Spinal cord (tissue), 10 donors: ENCODE data around the gene TMC8. TPM values are rescaled to one million over a fixed set of nuclear protein-coding genes. Genes with fewer than 3 reads are reported as not detected.

Source experiments
- DNase-seq, 6 donors: peaks; one replicate each; pipeline versions ENCODE4 v3.0.0 to v3.0.0-alpha.2; 2013 to 2015; ENCODE audit warnings: low spot score in 6 of 6, low read depth in 4 of 6
- H3K27ac ChIP-seq: one replicate; pipeline ENCODE4 v1.5.1; 2013; ENCODE audit warnings: low read depth, low read length, control low read depth
- H3K27me3 ChIP-seq: one replicate; pipeline ENCODE4 v1.6.1; 2013; ENCODE audit warnings: low read length; ENCODE audit not compliant: control insufficient read depth, insufficient read depth
- H3K36me3 ChIP-seq: one replicate; pipeline ENCODE4 v1.6.1; 2013; ENCODE audit warnings: low read length; ENCODE audit not compliant: control insufficient read depth, insufficient read depth
- H3K4me1 ChIP-seq: one replicate; pipeline ENCODE4 v1.6.1; 2013; ENCODE audit warnings: low read length; ENCODE audit not compliant: control insufficient read depth, insufficient read depth
- H3K4me3 ChIP-seq: one replicate; pipeline ENCODE4 v1.5.1; 2013; ENCODE audit warnings: low read depth, low read length, control low read depth
- H3K9me3 ChIP-seq: one replicate; pipeline ENCODE4 v1.6.1; 2013; ENCODE audit warnings: low read length; ENCODE audit not compliant: control insufficient read depth, insufficient read depth
- WGBS: methylation state at CpG from one replicate; pipeline ENCODE4 v1.1.5; 2013; ENCODE audit warnings: missing lambda C conversion rate; ENCODE audit not compliant: insufficient coverage; 5-methylcytosine and 5-hydroxymethylcytosine counted together
- polyA plus RNA-seq, 2 donors: library from polyadenylated mRNA; unstranded; fragments of 120-200 nt; gene quantifications; one replicate each; pipeline ENCODE4 v1.2.1, GENCODE V29; 2013; ENCODE audit not compliant: insufficient read length in 2 of 2
- total RNA-seq, 2 donors: library from RNA; depleted of rRNA in 1 of 2; stranded (reverse); fragments of 120-200 nt in 1 of 2; fragments of >200 nt in 1 of 2; gene quantifications; one replicate each; pipeline versions ENCODE4 v1.2.3 to v1.2.4, GENCODE V29; 2013 to 2014
- donor health status: healthy.

Gene TMC8
- total and polyA plus RNA-seq, 4 donors, result 2.0 to 6.0 (median 3.9) TPM

DNA sequence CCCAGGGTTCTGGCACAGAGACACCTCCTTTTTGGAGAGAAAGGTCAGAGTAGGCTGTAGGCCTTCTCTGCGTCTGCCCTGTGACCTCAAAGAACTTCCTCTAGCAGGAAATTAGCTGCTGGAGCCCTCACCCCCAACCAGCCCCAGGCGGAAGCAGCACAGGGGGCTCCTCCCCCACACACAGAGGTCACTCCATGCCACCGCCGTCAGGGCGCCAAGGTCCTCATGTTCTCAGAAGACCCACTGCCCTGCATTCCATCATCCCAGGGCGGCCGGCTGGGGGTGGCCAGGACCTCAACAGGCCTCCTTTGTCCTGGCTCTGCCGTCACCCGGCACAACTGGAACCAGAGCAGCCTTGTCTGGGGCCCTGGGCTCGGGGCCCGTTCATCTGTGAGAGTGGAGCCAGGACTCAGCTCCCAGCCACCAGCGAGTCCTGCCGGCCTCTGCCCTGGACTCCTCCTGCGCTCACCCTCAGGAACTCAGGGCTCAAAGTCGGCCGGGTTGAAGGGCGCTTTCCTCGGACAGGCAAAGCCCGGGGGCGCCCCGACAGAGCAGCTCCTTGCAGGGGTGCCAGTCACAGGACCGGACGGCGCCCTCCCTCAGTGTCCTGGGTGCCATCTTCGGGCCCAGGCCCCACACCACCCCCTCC, 3.2 kb upstream of the TMC8 start:
- H3K27me3 ChIP-seq, result peaks cover 48% of the 10 kb centered on the region
- H3K36me3 ChIP-seq, result peaks cover 30% of the 10 kb centered on the region
- peak overlapping the region; percentile 55 for H3K4me3 ChIP-seq
- H3K4me1 ChIP-seq, result peaks cover 73% of the 10 kb centered on the region
- H3K9me3 ChIP-seq, result no peaks in the 10 kb centered on the region
- peak overlapping the region; percentile 92 for H3K27ac ChIP-seq
- WGBS, result 29% methylated on average over 21 of the region's 25 CpGs
- peak in 1 of 6 donors; percentile 78 for DNase-seq

DNA sequence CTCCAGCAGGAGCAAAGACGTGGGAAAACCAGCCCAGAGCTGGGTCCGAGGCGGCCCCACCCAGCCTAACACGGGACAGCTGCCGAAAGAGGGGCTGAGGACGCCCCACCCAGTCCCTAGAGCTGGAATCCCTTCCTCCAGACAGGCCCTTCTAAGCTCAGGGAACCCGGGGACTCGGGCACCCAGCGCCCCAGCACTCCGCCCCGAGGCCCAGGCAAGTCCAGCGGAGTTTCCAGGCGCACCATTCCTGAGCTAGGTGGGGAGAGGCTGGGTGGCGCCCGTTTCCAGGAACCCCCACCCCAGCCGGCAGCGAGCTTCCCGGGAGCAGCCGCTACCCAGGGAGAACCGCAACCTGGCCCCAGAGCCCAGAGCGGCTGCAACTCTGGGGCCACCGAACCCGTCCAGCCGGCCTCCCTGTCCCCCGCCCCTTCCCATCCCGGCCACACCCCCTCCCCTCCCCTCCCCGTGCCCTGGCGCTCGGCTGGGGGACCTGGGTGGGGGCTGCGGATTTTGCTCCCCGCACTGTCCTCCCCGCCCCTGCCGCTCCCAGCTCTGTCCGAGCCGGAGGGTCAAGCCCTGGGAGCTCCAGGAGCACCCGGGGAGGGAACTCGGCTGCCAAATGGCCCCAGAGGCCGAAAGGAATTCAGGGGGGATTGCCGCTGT, 2.6 kb upstream of the TMC8 start:
- Histone ChIP-seq H3K4me3 (peak overlapping the region; percentile 55), H3K4me1 (peaks cover 77% of the 10 kb centered on the region), H3K27ac (peak overlapping the region; percentile 92), H3K9me3 (no peaks in the 10 kb centered on the region), H3K36me3 (peaks cover 25% of the 10 kb centered on the region), H3K27me3 (peaks cover 54% of the 10 kb centered on the region)
- WGBS, result 5% methylated on average over 30 of the region's 39 CpGs
- DNase-seq, result no peak

DNA sequence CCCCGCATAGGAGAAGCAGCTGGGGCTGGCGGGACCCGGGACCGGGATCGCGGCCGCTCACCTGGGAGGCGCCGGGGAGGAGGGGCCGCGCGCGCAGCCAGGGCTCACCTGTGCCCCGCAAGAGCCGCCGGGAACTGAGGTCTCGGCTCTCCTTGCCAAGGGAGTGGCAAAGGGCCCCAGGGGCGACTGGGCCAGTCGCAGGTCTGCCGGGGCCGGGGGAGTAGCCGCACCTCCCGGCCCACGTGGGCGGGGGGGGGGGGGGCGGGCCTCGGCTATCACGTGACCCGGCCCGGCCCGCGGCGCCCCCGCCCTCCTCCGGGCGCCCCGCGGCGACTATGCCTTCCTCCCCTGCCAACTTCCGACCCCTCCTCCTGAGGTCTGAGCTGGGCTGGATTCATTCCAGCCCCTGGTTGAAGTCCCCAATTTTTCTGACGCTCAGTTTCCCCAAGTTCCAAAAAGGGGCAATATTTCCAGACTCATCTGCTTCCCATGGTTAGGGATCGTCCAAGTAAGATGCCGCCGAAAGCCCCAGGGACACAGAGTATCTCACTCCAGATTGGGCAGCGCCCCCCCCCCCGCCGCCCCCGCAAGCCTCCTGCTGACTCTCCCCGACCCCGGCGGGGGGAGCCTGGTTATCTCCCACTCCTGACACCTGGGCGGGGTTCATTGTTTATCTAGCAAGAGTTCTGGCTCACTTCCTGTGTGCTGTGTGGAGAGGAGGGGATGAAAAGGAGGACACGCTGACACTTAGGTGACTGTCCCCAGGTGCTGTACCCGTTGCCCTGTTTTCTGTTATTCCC, 1.8 kb upstream of the TMC8 start, which contains the start of gene TMC6:
TMC6 (minus strand) TSS at position 205 of the 800 bp plus-strand sequence. CDS start 1,923 bp downstream, outside the sequence.
- Histone ChIP-seq H3K27ac (peak within 1 kb of the TSS; percentile 92), H3K9me3 (no peaks in the 10 kb centered on the region), H3K4me3 (peak within 1 kb of the TSS; percentile 55), H3K4me1 (peaks cover 77% of the 10 kb centered on the region), H3K36me3 (peaks cover 22% of the 10 kb centered on the region), H3K27me3 (peaks cover 58% of the 10 kb centered on the region)
- DNase-seq, result peak in 2 of 6 donors; percentile 23 to 61
- WGBS, result 2% methylated on average over 33 of the region's 54 CpGs

DNA sequence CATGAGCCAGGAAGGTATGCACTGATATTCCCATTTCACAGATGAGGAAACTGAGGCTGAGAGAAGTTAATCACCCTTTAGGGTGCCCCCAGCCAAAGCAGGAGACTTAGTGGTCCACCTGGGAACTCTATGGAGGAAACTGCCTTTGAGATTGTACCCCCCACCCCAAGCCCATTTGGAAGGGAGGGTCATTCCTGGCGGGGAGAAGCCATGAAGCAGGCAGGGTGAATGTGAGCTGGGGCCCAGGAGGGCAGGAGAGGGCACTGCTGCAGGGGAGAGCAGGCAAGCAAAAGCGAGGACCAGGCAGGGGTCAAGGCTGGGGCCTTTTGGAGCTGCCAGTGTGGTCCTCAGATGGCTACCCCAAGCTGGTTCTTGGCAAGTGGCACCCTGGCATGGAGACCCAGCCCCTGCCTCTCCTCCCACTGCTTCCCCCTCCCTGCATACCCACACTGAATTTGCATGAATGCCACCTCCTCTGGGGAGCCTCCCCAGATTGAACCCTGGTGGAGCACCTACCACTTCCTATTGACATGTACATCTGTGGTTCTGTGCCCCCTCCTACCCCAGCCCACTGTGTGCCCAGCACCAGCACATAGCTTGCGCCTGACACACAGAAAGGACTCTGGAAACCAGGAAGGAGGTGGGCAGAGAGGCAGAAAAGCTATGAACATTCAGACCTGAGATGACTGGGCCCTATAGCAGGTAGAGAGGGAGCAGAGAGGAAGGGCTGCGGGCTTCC, 1.1 kb upstream of the TMC8 start:
- no peak for DNase-seq
- H3K9me3 ChIP-seq, result no peaks in the 10 kb centered on the region
- no peak overlapping the region for H3K4me3 ChIP-seq
- peaks cover 65% of the 10 kb centered on the region for H3K27me3 ChIP-seq
- H3K36me3 ChIP-seq, result peaks cover 16% of the 10 kb centered on the region
- 88% methylated on average over 4 of the region's 4 CpGs for WGBS
- no peak overlapping the region for H3K27ac ChIP-seq
- peaks cover 76% of the 10 kb centered on the region for H3K4me1 ChIP-seq

GRCh38 chr17:78130090-78130436, 508 bp upstream of the TMC8 start:
- Histone ChIP-seq H3K4me1 (peaks cover 72% of the 10 kb centered on the region), H3K27ac (no peak overlapping the region), H3K4me3 (no peak overlapping the region), H3K36me3 (peaks cover 11% of the 10 kb centered on the region), H3K9me3 (no peaks in the 10 kb centered on the region), H3K27me3 (peaks cover 69% of the 10 kb centered on the region)
- no peak for DNase-seq
- 88% methylated on average over 3 of the region's 5 CpGs for WGBS

GRCh38 chr17:78131172-78132083, 857 bp downstream of the TMC8 start:
- Histone ChIP-seq H3K27ac (no peak overlapping the region), H3K4me3 (peak overlapping the region; percentile 12), H3K27me3 (peaks cover 70% of the 10 kb centered on the region), H3K4me1 (peaks cover 59% of the 10 kb centered on the region), H3K36me3 (no peaks in the 10 kb centered on the region), H3K9me3 (no peaks in the 10 kb centered on the region)
- DNase-seq, result no peak
- 13% methylated on average over 71 of the region's 74 CpGs for WGBS

- Histone ChIP-seq H3K36me3 (no peaks in the 10 kb centered on the region), H3K4me1 (peaks cover 52% of the 10 kb centered on the region), H3K9me3 (no peaks in the 10 kb centered on the region), H3K27me3 (peaks cover 70% of the 10 kb centered on the region), H3K4me3 (no peak overlapping the region), H3K27ac (no peak overlapping the region)
- WGBS, result 14% methylated on average over 37 of the region's 38 CpGs
- DNase-seq, result no peak
Observed at GRCh38 chr17:78132084-78132676, 1.6 kb downstream of the TMC8 start.

- Histone ChIP-seq H3K4me3 (no peak overlapping the region), H3K36me3 (no peaks in the 10 kb centered on the region), H3K27ac (no peak overlapping the region), H3K27me3 (peaks cover 66% of the 10 kb centered on the region), H3K4me1 (peaks cover 51% of the 10 kb centered on the region), H3K9me3 (no peaks in the 10 kb centered on the region)
- 89% methylated on average over 8 of the region's 9 CpGs for WGBS
- DNase-seq, result no peak
Observed at GRCh38 chr17:78132767-78133178, 2.2 kb downstream of the TMC8 start.
